SK-N-SH treated with all-trans-retinoic acid at 6 μM for 48 hours (cell line): ENCODE measurements around the gene PTGS1.
"Not testable (repeated sequence)": the region's sequence is repeated elsewhere in the genome, so short reads cannot be mapped to it uniquely, and the experiment has no call there.

Experiments used
- ATAC-seq: fragments of 200-7000 bp; cut with Tn5 transposase; 3 replicates; pipeline ENCODE4 v1.9.1; 2020; ENCODE audit warnings: mild to moderate bottlenecking, moderate library complexity
- ARNTL ChIP-seq: fragments of 450-650 bp; formaldehyde crosslinking; IDR thresholded peaks from 2 replicates; pipeline ENCODE4 v1.5.0; 2020; ENCODE audit warnings: low read depth, mild to moderate bottlenecking, moderate library complexity, borderline replicate concordance
- BACH2 ChIP-seq: fragments of 250-450 bp; sonication (Bioruptor Pico); IDR thresholded peaks from 2 replicates; pipeline ENCODE4 v1.9.0; 2021; ENCODE audit warnings: mild to moderate bottlenecking, borderline replicate concordance
- CSDC2 ChIP-seq: fragments of 250-450 bp; sonication (Bioruptor Pico); IDR thresholded peaks from 2 replicates; pipeline ENCODE4 v1.5.0; 2020; ENCODE audit warnings: mild to moderate bottlenecking, moderate library complexity
- ESRRG ChIP-seq: fragments of 250-450 bp; sonication (Bioruptor Pico); IDR thresholded peaks from 2 replicates; pipeline ENCODE4 v1.6.1; 2021; ENCODE audit warnings: mild to moderate bottlenecking
- ISL1 ChIP-seq: fragments of 250-450 bp; sonication (Bioruptor Pico); IDR thresholded peaks from 2 replicates; pipeline ENCODE4 v2.1.2; 2022; ENCODE audit warnings: mild to moderate bottlenecking, moderate library complexity
- RARB ChIP-seq: fragments of 250-450 bp; sonication (Bioruptor Pico); IDR thresholded peaks from 2 replicates; pipeline ENCODE4 v1.8.0; 2021; ENCODE audit warnings: mild to moderate bottlenecking, moderate library complexity
- TCF4 ChIP-seq: fragments of 250-450 bp; sonication (Bioruptor Pico); IDR thresholded peaks from 2 replicates; pipeline ENCODE4 v1.8.0; 2021; ENCODE audit warnings: mild to moderate bottlenecking, moderate library complexity, borderline replicate concordance
- TOX ChIP-seq: fragments of 250-450 bp; sonication (Bioruptor Pico); IDR thresholded peaks from 2 replicates; pipeline ENCODE4 v1.8.0; 2021; ENCODE audit warnings: mild to moderate bottlenecking, moderate library complexity, borderline replicate concordance
- ZC3H10 ChIP-seq: fragments of 250-450 bp; sonication (Bioruptor Pico); IDR thresholded peaks from 2 replicates; pipeline ENCODE4 v1.5.1; 2021; ENCODE audit warnings: mild to moderate bottlenecking, moderate library complexity
- ZFP3 ChIP-seq: fragments of 250-450 bp; sonication (Bioruptor Pico); IDR thresholded peaks from 2 replicates; pipeline ENCODE4 v1.5.0; 2020; ENCODE audit warnings: mild to moderate bottlenecking, moderate library complexity
- ZFP30 ChIP-seq: fragments of 450-650 bp; formaldehyde crosslinking; IDR thresholded peaks from 2 replicates; pipeline ENCODE4 v1.5.0; 2022; ENCODE audit warnings: mild to moderate bottlenecking, moderate library complexity
- ZNF565 ChIP-seq: fragments of 450-650 bp; formaldehyde crosslinking; conservative IDR thresholded peaks from 2 replicates; pipeline ENCODE4 v1.5.0; 2020; ENCODE audit warnings: low read depth, mild to moderate bottlenecking, moderate library complexity
- ZNF70 ChIP-seq: fragments of 450-650 bp; formaldehyde crosslinking; IDR thresholded peaks from 2 replicates; pipeline ENCODE4 v1.5.0; 2020; ENCODE audit warnings: mild to moderate bottlenecking, moderate library complexity
- ZNF8 ChIP-seq: fragments of 450-650 bp; formaldehyde crosslinking; IDR thresholded peaks from 2 replicates; pipeline ENCODE4 v1.5.0; 2020; ENCODE audit warnings: mild to moderate bottlenecking, moderate library complexity
- TF ChIP-seq, protein P1 (sequence below): fragments of 250-450 bp; sonication (Bioruptor Pico); IDR thresholded peaks from 2 replicates; pipeline ENCODE4 v1.5.1; 2020; ENCODE audit warnings: low read depth, mild to moderate bottlenecking, moderate library complexity
- TF ChIP-seq, protein P2 (sequence below): fragments of 250-450 bp; sonication (Bioruptor Pico); IDR thresholded peaks from 2 replicates; pipeline ENCODE4 v1.8.0; 2020; ENCODE audit warnings: mild to moderate bottlenecking, moderate library complexity, borderline replicate concordance
- TF ChIP-seq, protein P3 (sequence below): fragments of 250-450 bp; sonication (Bioruptor Pico); IDR thresholded peaks from 2 replicates; pipeline ENCODE4 v1.8.0; 2021; ENCODE audit warnings: low read depth, mild to moderate bottlenecking, moderate library complexity, borderline replicate concordance
- TF ChIP-seq, protein P4 (sequence below): fragments of 250-450 bp; sonication (Bioruptor Pico); IDR thresholded peaks from 2 replicates; pipeline ENCODE4 v1.5.0; 2020; ENCODE audit warnings: mild to moderate bottlenecking, moderate library complexity

Gene PTGS1

DNA sequence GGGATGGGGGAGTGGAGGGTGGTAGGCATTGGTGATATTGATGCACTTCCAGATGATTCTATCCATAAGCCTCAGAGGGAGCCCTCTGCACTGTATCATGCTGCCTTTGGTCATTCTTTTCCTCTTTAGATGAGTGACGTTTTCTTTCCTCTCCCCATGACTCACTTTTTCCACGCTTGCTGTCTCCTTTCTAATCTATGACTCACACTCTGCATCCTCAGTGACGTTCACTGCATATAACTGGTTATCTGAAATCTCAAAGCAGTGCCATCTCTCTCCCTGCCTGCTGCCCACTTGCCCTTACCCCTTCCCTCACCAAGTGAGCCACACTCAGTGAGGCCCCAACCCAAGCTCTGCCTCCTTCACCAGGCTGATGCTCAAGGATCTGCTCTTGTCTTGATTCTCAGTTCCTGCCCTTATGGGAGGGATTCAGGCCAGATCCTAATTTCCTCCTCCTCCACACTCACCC lies 31.6 kb downstream of the PTGS1 start:
- ATAC-seq: peak; percentile 96
- TF ChIP-seq, protein P1, sequence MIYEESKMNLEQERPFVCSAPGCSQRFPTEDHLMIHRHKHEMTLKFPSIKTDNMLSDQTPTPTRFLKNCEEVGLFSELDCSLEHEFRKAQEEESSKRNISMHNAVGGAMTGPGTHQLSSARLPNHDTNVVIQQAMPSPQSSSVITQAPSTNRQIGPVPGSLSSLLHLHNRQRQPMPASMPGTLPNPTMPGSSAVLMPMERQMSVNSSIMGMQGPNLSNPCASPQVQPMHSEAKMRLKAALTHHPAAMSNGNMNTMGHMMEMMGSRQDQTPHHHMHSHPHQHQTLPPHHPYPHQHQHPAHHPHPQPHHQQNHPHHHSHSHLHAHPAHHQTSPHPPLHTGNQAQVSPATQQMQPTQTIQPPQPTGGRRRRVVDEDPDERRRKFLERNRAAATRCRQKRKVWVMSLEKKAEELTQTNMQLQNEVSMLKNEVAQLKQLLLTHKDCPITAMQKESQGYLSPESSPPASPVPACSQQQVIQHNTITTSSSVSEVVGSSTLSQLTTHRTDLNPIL: 0 out of 2 replicates have a peak, but pooled peaks have one; percentile 59
- TF ChIP-seq ZNF8 (CRISPR knock-in tag): no peak
- TF ChIP-seq, protein P2, sequence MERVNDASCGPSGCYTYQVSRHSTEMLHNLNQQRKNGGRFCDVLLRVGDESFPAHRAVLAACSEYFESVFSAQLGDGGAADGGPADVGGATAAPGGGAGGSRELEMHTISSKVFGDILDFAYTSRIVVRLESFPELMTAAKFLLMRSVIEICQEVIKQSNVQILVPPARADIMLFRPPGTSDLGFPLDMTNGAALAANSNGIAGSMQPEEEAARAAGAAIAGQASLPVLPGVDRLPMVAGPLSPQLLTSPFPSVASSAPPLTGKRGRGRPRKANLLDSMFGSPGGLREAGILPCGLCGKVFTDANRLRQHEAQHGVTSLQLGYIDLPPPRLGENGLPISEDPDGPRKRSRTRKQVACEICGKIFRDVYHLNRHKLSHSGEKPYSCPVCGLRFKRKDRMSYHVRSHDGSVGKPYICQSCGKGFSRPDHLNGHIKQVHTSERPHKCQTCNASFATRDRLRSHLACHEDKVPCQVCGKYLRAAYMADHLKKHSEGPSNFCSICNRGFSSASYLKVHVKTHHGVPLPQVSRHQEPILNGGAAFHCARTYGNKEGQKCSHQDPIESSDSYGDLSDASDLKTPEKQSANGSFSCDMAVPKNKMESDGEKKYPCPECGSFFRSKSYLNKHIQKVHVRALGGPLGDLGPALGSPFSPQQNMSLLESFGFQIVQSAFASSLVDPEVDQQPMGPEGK (CRISPR knock-in tag): no peak
- TF ChIP-seq ZC3H10 (CRISPR knock-in tag): peak; percentile 89
- TF ChIP-seq ZFP3 (CRISPR knock-in tag): peak; percentile 62; the same call in 1 of the 2 replicates
- TF ChIP-seq, protein P3, sequence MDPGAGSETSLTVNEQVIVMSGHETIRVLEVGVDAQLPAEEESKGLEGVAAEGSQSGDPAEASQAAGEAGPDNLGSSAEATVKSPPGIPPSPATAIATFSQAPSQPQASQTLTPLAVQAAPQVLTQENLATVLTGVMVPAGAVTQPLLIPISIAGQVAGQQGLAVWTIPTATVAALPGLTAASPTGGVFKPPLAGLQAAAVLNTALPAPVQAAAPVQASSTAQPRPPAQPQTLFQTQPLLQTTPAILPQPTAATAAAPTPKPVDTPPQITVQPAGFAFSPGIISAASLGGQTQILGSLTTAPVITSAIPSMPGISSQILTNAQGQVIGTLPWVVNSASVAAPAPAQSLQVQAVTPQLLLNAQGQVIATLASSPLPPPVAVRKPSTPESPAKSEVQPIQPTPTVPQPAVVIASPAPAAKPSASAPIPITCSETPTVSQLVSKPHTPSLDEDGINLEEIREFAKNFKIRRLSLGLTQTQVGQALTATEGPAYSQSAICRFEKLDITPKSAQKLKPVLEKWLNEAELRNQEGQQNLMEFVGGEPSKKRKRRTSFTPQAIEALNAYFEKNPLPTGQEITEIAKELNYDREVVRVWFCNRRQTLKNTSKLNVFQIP (CRISPR knock-in tag): no peak
- TF ChIP-seq ISL1 (CRISPR knock-in tag): peak; percentile 33; the same call in 1 of the 2 replicates
- TF ChIP-seq TOX (CRISPR knock-in tag): peak; percentile 63; the same call in 1 of the 2 replicates
- TF ChIP-seq RARB (CRISPR knock-in tag): no peak
- TF ChIP-seq, all 23 proteins: peak for 5

DNA sequence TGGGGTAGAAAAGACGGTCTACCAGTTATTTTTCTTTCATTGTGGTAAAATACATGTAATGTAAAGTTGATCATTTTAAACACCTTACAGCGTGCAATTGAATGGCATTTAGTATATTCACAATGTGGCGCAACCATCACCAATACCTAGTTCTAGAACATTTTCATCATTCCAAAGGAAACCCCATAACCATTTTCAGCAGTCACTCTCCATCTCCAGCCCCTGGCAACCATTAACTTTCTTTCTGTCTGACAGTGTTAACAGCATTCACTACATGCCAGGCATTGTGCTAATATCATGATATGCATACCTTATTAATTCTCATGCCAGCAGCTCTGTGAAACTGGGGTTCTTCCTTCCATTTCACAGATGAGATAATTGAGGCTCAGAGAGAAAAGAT lies 32.0 kb downstream of the PTGS1 start:
- TF ChIP-seq, protein P4, sequence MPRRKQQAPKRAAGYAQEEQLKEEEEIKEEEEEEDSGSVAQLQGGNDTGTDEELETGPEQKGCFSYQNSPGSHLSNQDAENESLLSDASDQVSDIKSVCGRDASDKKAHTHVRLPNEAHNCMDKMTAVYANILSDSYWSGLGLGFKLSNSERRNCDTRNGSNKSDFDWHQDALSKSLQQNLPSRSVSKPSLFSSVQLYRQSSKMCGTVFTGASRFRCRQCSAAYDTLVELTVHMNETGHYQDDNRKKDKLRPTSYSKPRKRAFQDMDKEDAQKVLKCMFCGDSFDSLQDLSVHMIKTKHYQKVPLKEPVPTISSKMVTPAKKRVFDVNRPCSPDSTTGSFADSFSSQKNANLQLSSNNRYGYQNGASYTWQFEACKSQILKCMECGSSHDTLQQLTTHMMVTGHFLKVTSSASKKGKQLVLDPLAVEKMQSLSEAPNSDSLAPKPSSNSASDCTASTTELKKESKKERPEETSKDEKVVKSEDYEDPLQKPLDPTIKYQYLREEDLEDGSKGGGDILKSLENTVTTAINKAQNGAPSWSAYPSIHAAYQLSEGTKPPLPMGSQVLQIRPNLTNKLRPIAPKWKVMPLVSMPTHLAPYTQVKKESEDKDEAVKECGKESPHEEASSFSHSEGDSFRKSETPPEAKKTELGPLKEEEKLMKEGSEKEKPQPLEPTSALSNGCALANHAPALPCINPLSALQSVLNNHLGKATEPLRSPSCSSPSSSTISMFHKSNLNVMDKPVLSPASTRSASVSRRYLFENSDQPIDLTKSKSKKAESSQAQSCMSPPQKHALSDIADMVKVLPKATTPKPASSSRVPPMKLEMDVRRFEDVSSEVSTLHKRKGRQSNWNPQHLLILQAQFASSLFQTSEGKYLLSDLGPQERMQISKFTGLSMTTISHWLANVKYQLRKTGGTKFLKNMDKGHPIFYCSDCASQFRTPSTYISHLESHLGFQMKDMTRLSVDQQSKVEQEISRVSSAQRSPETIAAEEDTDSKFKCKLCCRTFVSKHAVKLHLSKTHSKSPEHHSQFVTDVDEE: no peak
- TF ChIP-seq ZC3H10 (CRISPR knock-in tag) (no peak), ZFP30 (CRISPR knock-in tag) (no peak), ZNF8 (CRISPR knock-in tag) (no peak), ARNTL (no peak), ISL1 (CRISPR knock-in tag) (no peak), CSDC2 (no peak), ZNF565 (CRISPR knock-in tag) (no peak), TOX (CRISPR knock-in tag) (no peak), BACH2 (CRISPR knock-in tag) (no peak)
- TF ChIP-seq, all 23 proteins: peak for 0
- ATAC-seq: peak; percentile 11; the same call in 2 of the 3 replicates

DNA sequence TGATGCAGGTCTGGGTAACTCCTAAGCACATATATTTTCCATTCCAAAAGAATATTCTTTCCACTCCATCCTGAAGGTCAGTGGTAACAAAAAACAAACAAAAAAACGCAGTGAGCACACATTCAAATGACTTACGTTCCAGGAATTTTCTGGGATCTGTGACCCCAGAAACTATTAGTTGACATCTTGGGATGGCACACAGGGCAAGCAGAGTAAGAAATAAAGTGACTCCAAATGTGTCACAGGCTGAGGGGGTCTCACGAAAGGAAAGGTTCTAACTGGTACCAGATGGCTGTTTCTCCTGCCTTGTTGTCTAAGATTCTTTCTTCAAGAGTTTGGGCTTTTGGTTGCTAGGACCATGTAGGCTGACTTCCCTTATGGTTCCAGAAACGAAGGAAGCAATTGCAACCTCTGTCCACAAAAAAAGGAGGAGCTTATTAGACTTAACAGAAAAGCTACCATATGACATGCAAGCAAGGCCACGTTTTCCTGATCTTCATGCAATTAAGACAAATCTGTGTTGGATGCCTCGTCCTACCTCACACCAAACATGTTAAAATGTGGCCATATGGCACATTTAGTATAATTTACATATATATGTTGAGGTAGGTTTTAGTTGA lies 32.7 kb downstream of the PTGS1 start:
- TF ChIP-seq ZFP30 (CRISPR knock-in tag) (no peak), ZNF70 (no peak), TCF4 (CRISPR knock-in tag) (no peak), ESRRG (no peak)
- TF ChIP-seq, protein P1: no peak
- no peak for ATAC-seq

DNA sequence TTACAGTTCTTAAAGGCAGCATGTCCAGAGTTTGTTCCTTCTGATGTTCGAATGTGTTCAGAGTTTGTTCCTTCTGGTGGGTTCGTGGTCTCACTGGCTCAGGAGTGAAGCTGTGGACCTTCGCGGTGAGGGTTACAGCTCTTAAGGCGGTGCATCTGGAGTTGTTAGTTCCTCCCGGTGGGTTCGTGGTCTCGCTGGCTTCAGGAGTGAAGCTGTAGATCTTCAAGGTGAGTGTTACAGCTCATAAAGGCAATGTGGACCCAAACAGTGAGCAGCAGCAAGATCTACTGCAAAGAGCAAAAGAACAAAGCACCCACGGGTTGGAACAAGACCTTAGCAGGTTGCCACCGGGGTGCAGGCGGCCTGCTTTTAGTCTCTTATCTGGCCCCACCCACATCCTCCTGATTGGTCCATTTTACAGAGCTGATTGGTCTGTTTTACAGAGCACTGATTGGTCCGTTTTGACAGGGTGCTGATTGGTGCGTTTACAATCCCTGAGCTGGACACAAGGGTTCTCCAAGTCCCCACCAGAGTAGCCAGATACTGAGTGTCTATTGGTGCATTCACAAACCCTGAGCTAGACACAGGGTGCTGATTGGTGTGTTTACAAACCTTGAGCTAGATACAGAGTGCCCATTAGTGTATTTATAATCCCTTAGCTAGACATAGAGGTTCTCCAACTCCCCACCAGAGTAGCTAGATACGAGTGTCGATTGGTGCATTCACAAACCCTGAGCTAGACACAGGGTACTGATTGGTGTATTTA lies 34.7 kb downstream of the PTGS1 start:
- ATAC-seq: not testable (repeated sequence)
